MM.1S (cell line): ENCODE results near the gene STIM1.
A peak's percentile ranks its signal among the peaks of the same experiment; 100 is the strongest.

Experiments
- DNase-seq: peaks from one replicate; pipeline ENCODE4 v3.0.0-alpha.2; 2015
- H2AFZ ChIP-seq: fragments of 300-600 bp; sonication (generic); 2 replicates; pipeline ENCODE4 v1.6.0; 2016; ENCODE audit warnings: antibody characterized with exemption, low read length
- H3F3A ChIP-seq: fragments of 300-600 bp; sonication (generic); 2 replicates; pipeline ENCODE4 v1.6.1; 2016; ENCODE audit warnings: mild to moderate bottlenecking, antibody characterized with exemption, low read length, moderate library complexity, mixed read lengths; ENCODE audit not compliant: insufficient read depth
- H3K27ac ChIP-seq: fragments of 300-600 bp; sonication (generic); 2 replicates; pipeline ENCODE4 v1.5.1; 2016; ENCODE audit warnings: mild to moderate bottlenecking, low read length
- H3K27me3 ChIP-seq: fragments of 300-600 bp; sonication (generic); replicated peaks from 2 replicates; pipeline ENCODE4 v1.6.0; 2016; ENCODE audit warnings: low read length; ENCODE audit not compliant: insufficient read depth
- H3K36me3 ChIP-seq: fragments of 300-600 bp; sonication (generic); replicated peaks from 2 replicates; pipeline ENCODE4 v1.6.1; 2016; ENCODE audit warnings: mild to moderate bottlenecking, low read length, mixed read lengths; ENCODE audit not compliant: insufficient read depth
- H3K4me1 ChIP-seq: fragments of 300-600 bp; sonication (generic); 2 replicates; pipeline ENCODE4 v1.6.1; 2016; ENCODE audit warnings: low read length, mixed read lengths
- H3K4me2 ChIP-seq: fragments of 300-600 bp; sonication (generic); 2 replicates; pipeline ENCODE4 v1.6.0; 2016; ENCODE audit warnings: low read depth, low read length
- H3K4me3 ChIP-seq: fragments of 300-600 bp; sonication (generic); 2 replicates; pipeline ENCODE4 v1.5.1; 2016; ENCODE audit warnings: low read length, mixed read lengths
- H3K79me2 ChIP-seq: fragments of 300-600 bp; sonication (generic); 2 replicates; pipeline ENCODE4 v1.6.1; 2016; ENCODE audit warnings: mixed run types, low read length, mixed read lengths
- H3K9ac ChIP-seq: fragments of 300-600 bp; sonication (generic); 2 replicates; pipeline ENCODE4 v1.6.1; 2016; ENCODE audit warnings: low read length, mixed read lengths
- H3K9me2 ChIP-seq: fragments of 300-600 bp; sonication (generic); replicated peaks from 2 replicates; pipeline ENCODE4 v1.6.1; 2016; ENCODE audit warnings: mild to moderate bottlenecking, low read length, mixed read lengths; ENCODE audit not compliant: insufficient read depth
- H3K9me3 ChIP-seq: fragments of 300-600 bp; sonication (generic); replicated peaks from 2 replicates; pipeline ENCODE4 v1.6.1; 2016; ENCODE audit warnings: mild to moderate bottlenecking, low read length, mixed read lengths; ENCODE audit not compliant: insufficient read depth
- H4K20me1 ChIP-seq: fragments of 300-600 bp; sonication (generic); 2 replicates; pipeline ENCODE4 v1.6.1; 2016; ENCODE audit warnings: mild to moderate bottlenecking, low read length, moderate library complexity, mixed read lengths; ENCODE audit not compliant: insufficient read depth
- CTCF ChIP-seq: fragments of 300-600 bp; sonication (generic); IDR thresholded peaks from 2 replicates; pipeline ENCODE4 v1.5.1; 2016; ENCODE audit warnings: antibody characterized with exemption, low read length, mixed read lengths
- EZH2 ChIP-seq: fragments of 300-600 bp; sonication (generic); optimal IDR thresholded peaks from 2 replicates; pipeline ENCODE3; 2017; ENCODE audit warnings: low read depth, mild to moderate bottlenecking, antibody characterized with exemption, low read length, mixed read lengths
- EZH2phosphoT487 ChIP-seq: fragments of 300-600 bp; sonication (generic); IDR thresholded peaks from 2 replicates; pipeline ENCODE4 v1.6.1; 2018; ENCODE audit warnings: antibody characterized with exemption, low read length

STIM1 gene

GRCh38 chr11:3939211-3939610 is 83.7 kb downstream of the STIM1 start:
- peak overlapping the region; percentile 11; the same call in 1 of the 2 replicates for H3K27ac ChIP-seq
- H3K9ac ChIP-seq = no peak overlapping the region
- H3K79me2 ChIP-seq = peaks cover 87% of the 10 kb centered on the region
- no peaks in the 10 kb centered on the region for H3K27me3 ChIP-seq
- H3K4me2 ChIP-seq = peak overlapping the region; percentile 1; the same call in 1 of the 2 replicates
- H3K4me1 ChIP-seq = peaks cover 20% of the 10 kb centered on the region
- 0 out of 2 replicates have a peak, but pooled peaks cover 2% of the 10 kb centered on the region for H3F3A ChIP-seq
- H3K36me3 ChIP-seq = no peaks in the 10 kb centered on the region
- no peaks in the 10 kb centered on the region for H4K20me1 ChIP-seq
- H3K9me3 ChIP-seq = no peaks in the 10 kb centered on the region
- peak; percentile 48 for DNase-seq
- TF ChIP-seq EZH2 = no peak
- TF ChIP-seq EZH2phosphoT487 = no peak
- no peak for TF ChIP-seq CTCF
- no peaks in the 10 kb centered on the region for H3K9me2 ChIP-seq
- H3K4me3 ChIP-seq = no peak overlapping the region
- no peak overlapping the region for H2AFZ ChIP-seq

GRCh38 chr11:3939651-3940190 is 84.3 kb downstream of the STIM1 start:
- Histone ChIP-seq H4K20me1 (no peaks in the 10 kb centered on the region), H3K36me3 (no peaks in the 10 kb centered on the region), H2AFZ (no peak overlapping the region), H3K4me1 (peaks cover 26% of the 10 kb centered on the region), H3K4me3 (no peak overlapping the region), H3K9ac (no peak overlapping the region), H3K4me2 (0 out of 2 replicates have a peak overlapping the region, but pooled peaks have one; percentile 1), H3K9me3 (no peaks in the 10 kb centered on the region), H3K79me2 (peaks cover 87% of the 10 kb centered on the region), H3F3A (0 out of 2 replicates have a peak, but pooled peaks cover 2% of the 10 kb centered on the region), H3K27ac (peak overlapping the region; percentile 11; the same call in 1 of the 2 replicates), H3K9me2 (no peaks in the 10 kb centered on the region), H3K27me3 (no peaks in the 10 kb centered on the region)
- no peak for DNase-seq
- TF ChIP-seq EZH2phosphoT487 (no peak), CTCF (no peak), EZH2 (no peak)

GRCh38 chr11:3942160-3942955 is 86.9 kb downstream of the STIM1 start:
- peaks cover 21% of the 10 kb centered on the region for H3F3A ChIP-seq
- no peak overlapping the region for H3K4me3 ChIP-seq
- TF ChIP-seq CTCF (no peak), EZH2 (no peak), EZH2phosphoT487 (no peak)
- no peaks in the 10 kb centered on the region for H3K9me2 ChIP-seq
- no peaks in the 10 kb centered on the region for H3K9me3 ChIP-seq
- H3K9ac ChIP-seq = no peak overlapping the region
- no peak overlapping the region for H2AFZ ChIP-seq
- no peaks in the 10 kb centered on the region for H4K20me1 ChIP-seq
- H3K4me1 ChIP-seq = peaks cover 42% of the 10 kb centered on the region
- no peaks in the 10 kb centered on the region for H3K27me3 ChIP-seq
- peaks cover 79% of the 10 kb centered on the region for H3K79me2 ChIP-seq
- H3K4me2 ChIP-seq = no peak overlapping the region
- no peaks in the 10 kb centered on the region for H3K36me3 ChIP-seq
- no peak for DNase-seq
- no peak overlapping the region for H3K27ac ChIP-seq
